Hepatocyte (in vitro differentiated cells): ENCODE results near the gene ADD2. TPM values are rescaled to one million over a fixed set of nuclear protein-coding genes. Genes with fewer than 3 reads are reported as not detected.
"Not testable (repeated sequence)": the region's sequence is repeated elsewhere in the genome, so short reads cannot be mapped to it uniquely, and the experiment has no call there.

ENCODE experiments used
- DNase-seq: peaks from one replicate; pipeline ENCODE4 v3.0.0-alpha.2; 2016; ENCODE audit warnings: low spot score
- H2AFZ ChIP-seq: fragments of 200-600 bp; sonication (generic); 2 replicates; pipeline ENCODE4 v1.6.0; 2016; ENCODE audit warnings: antibody characterized with exemption, mild to moderate bottlenecking
- H3K27ac ChIP-seq: fragments of 200-600 bp; sonication (generic); 2 replicates; pipeline ENCODE4 v1.5.1; 2016; ENCODE audit warnings: mild to moderate bottlenecking
- H3K27me3 ChIP-seq: fragments of 200-600 bp; sonication (generic); 2 replicates; pipeline ENCODE4 v1.6.1; 2016
- H3K36me3 ChIP-seq: fragments of 200-600 bp; sonication (generic); replicated peaks from 2 replicates; pipeline ENCODE4 v1.5.1; 2016; ENCODE audit warnings: low read depth; ENCODE audit not compliant: insufficient read depth
- H3K4me1 ChIP-seq: fragments of 200-600 bp; sonication (generic); 2 replicates; pipeline ENCODE4 v1.5.1; 2016; ENCODE audit warnings: mild to moderate bottlenecking, moderate library complexity; ENCODE audit not compliant: insufficient read depth
- H3K4me2 ChIP-seq: fragments of 200-600 bp; sonication (generic); 2 replicates; pipeline ENCODE4 v1.6.0; 2016
- H3K4me3 ChIP-seq: fragments of 200-600 bp; sonication (generic); 2 replicates; pipeline ENCODE4 v1.5.1; 2016; ENCODE audit warnings: mild to moderate bottlenecking
- H3K79me2 ChIP-seq: fragments of 200-600 bp; sonication (generic); 2 replicates; pipeline ENCODE4 v1.6.0; 2017; ENCODE audit warnings: mild to moderate bottlenecking
- H3K9me2 ChIP-seq: fragments of 200-600 bp; sonication (generic); replicated peaks from 2 replicates; pipeline ENCODE4 v1.6.0; 2017; ENCODE audit warnings: mild to moderate bottlenecking; ENCODE audit not compliant: insufficient read depth
- H3K9me3 ChIP-seq: fragments of 200-600 bp; sonication (generic); 2 replicates; pipeline ENCODE4 v1.5.1; 2016; ENCODE audit warnings: low read depth, mild to moderate bottlenecking
- H4K20me1 ChIP-seq: fragments of 200-600 bp; sonication (generic); 2 replicates; pipeline ENCODE4 v1.6.0; 2016; ENCODE audit warnings: mild to moderate bottlenecking; ENCODE audit not compliant: insufficient read depth, poor library complexity, severe bottlenecking
- CTCF ChIP-seq: fragments of 200-600 bp; sonication (generic); IDR thresholded peaks from 2 replicates; pipeline ENCODE4 v1.5.1; 2016; ENCODE audit warnings: antibody characterized with exemption, mild to moderate bottlenecking; ENCODE audit not compliant: poor library complexity
- EZH2 ChIP-seq: fragments of 200-600 bp; sonication (generic); IDR thresholded peaks from 2 replicates; pipeline ENCODE4 v1.6.1; 2016; ENCODE audit warnings: antibody characterized with exemption, mild to moderate bottlenecking, borderline replicate concordance
- EZH2phosphoT487 ChIP-seq: fragments of 200-600 bp; sonication (generic); IDR thresholded peaks from one replicate; pipeline ENCODE4 v1.6.1; 2018; ENCODE audit warnings: antibody characterized with exemption, mild to moderate bottlenecking, low read depth, moderate library complexity; ENCODE audit not compliant: unreplicated experiment, severe bottlenecking
- WGBS: methylation state at CpG from one replicate; pipeline ENCODE4 v1.1.6; 2016; ENCODE audit warnings: low lambda C conversion rate; ENCODE audit errors: missing lambda C conversion rate; 5-methylcytosine and 5-hydroxymethylcytosine counted together
- polyA plus RNA-seq: library from polyadenylated mRNA; unstranded; fragments of >200 nt; fragmentation: Nextera tagmentation; extraction: Ambion mirVana; gene quantifications from 2 replicates; pipeline ENCODE4 v1.2.1, GENCODE V29; 2016
- total RNA-seq: library from RNA; depleted of rRNA; stranded (reverse); fragments of >200 nt; gene quantifications from 2 replicates; pipeline ENCODE4 v1.2.3, GENCODE V29; 2014

Gene ADD2
- total and polyA plus RNA-seq, 2 experiments from 2014 or later, result 0.74 to 2.4 TPM

- no peaks in the 10 kb centered on the region for H3K79me2 ChIP-seq
- TF ChIP-seq EZH2phosphoT487 (no peak), CTCF (no peak), EZH2 (no peak)
- peak overlapping the region; percentile 33 for H3K27ac ChIP-seq
- no peaks in the 10 kb centered on the region for H4K20me1 ChIP-seq
- H3K4me2 ChIP-seq, result peak overlapping the region; percentile 49
- H3K9me3 ChIP-seq, result no peaks in the 10 kb centered on the region
- H3K27me3 ChIP-seq, result no peaks in the 10 kb centered on the region
- peak; percentile 59 for DNase-seq
- no peaks in the 10 kb centered on the region for H3K36me3 ChIP-seq
- H2AFZ ChIP-seq, result peak overlapping the region; percentile 40
- 71% methylated on average over 2 of the region's 2 CpGs for WGBS
- H3K4me3 ChIP-seq, result no peak overlapping the region
- peaks cover 12% of the 10 kb centered on the region for H3K4me1 ChIP-seq
- no peaks in the 10 kb centered on the region for H3K9me2 ChIP-seq
These were observed 140.6 kb downstream of the ADD2 start for GRCh38 chr2:70627211-70627898.

- H3K36me3 ChIP-seq, result no peaks in the 10 kb centered on the region
- H3K4me1 ChIP-seq, result peaks cover 12% of the 10 kb centered on the region
- no peak overlapping the region for H3K4me3 ChIP-seq
- 51% methylated on average over 13 of the region's 13 CpGs for WGBS
- peak overlapping the region; percentile 49 for H3K4me2 ChIP-seq
- no peaks in the 10 kb centered on the region for H3K9me2 ChIP-seq
- TF ChIP-seq CTCF (no peak), EZH2phosphoT487 (no peak), EZH2 (no peak)
- DNase-seq, result no peak
- no peaks in the 10 kb centered on the region for H4K20me1 ChIP-seq
- H3K9me3 ChIP-seq, result no peaks in the 10 kb centered on the region
- no peaks in the 10 kb centered on the region for H3K79me2 ChIP-seq
- H3K27ac ChIP-seq, result peak overlapping the region; percentile 33
- H2AFZ ChIP-seq, result peak overlapping the region; percentile 40
- no peaks in the 10 kb centered on the region for H3K27me3 ChIP-seq
These were observed 141.6 kb downstream of the ADD2 start for GRCh38 chr2:70626254-70626990.

- not testable (repeated sequence) for H3K9me3 ChIP-seq, H3K9me2 ChIP-seq, H3K27me3 ChIP-seq, H2AFZ ChIP-seq, H4K20me1 ChIP-seq, DNase-seq, H3K4me1 ChIP-seq, H3K4me3 ChIP-seq, H3K36me3 ChIP-seq, H3K79me2 ChIP-seq, H3K4me2 ChIP-seq, H3K27ac ChIP-seq
- WGBS, result 94% methylated on average over 4 of the region's 6 CpGs
These were observed 146.5 kb downstream of the ADD2 start for GRCh38 chr2:70621536-70621935.

- no peak for TF ChIP-seq EZH2
- no peak for TF ChIP-seq EZH2phosphoT487
- no peak for TF ChIP-seq CTCF
- WGBS, result 75% methylated on average over 6 of the region's 6 CpGs
- H3K79me2 ChIP-seq, result no peaks in the 10 kb centered on the region
These were observed 148.0 kb downstream of the ADD2 start for GRCh38 chr2:70620020-70620419.

More at GRCh38 chr2:70620020-70620419, 148.0 kb downstream of the ADD2 start:
- H3K27ac ChIP-seq, result no peak overlapping the region
- H3K9me2 ChIP-seq, result no peaks in the 10 kb centered on the region
- H3K9me3 ChIP-seq, result no peaks in the 10 kb centered on the region
- H4K20me1 ChIP-seq, result no peaks in the 10 kb centered on the region
- DNase-seq, result no peak
- H3K4me3 ChIP-seq, result no peak overlapping the region
- H3K4me2 ChIP-seq, result no peak overlapping the region
- H3K27me3 ChIP-seq, result peaks cover 7% of the 10 kb centered on the region
- H2AFZ ChIP-seq, result no peak overlapping the region
- no peaks in the 10 kb centered on the region for H3K4me1 ChIP-seq
- no peaks in the 10 kb centered on the region for H3K36me3 ChIP-seq
